H9 (cell line): ENCODE data around the gene GPR68. TPM values are rescaled to one million over a fixed set of nuclear protein-coding genes. Genes with fewer than 3 reads are reported as not detected.
A peak's percentile ranks its signal among the peaks of the same experiment; 100 is the strongest.

Experiments used
- DNase-seq: peaks from one replicate; pipeline ENCODE4 v3.0.0-alpha.2; 2017
- H2AFZ ChIP-seq: one replicate; pipeline ENCODE4 v1.6.1; 2013; ENCODE audit warnings: mild to moderate bottlenecking, low read length, control low read depth, moderate library complexity
- H2AK5ac ChIP-seq: 2 replicates; pipeline ENCODE4 v1.6.1; 2013; ENCODE audit warnings: low read length, control low read depth, mixed read lengths; ENCODE audit not compliant: insufficient read length
- H2BK120ac ChIP-seq: one replicate; pipeline ENCODE4 v1.6.1; 2013; ENCODE audit warnings: low read depth, mild to moderate bottlenecking, low read length, control low read depth, inconsistent platforms; ENCODE audit not compliant: poor library complexity, severe bottlenecking
- H2BK12ac ChIP-seq: 2 replicates; pipeline ENCODE4 v1.6.1; 2013; ENCODE audit warnings: low read length, control low read depth, mixed read lengths, low read depth; ENCODE audit not compliant: insufficient read length
- H2BK15ac ChIP-seq: 2 replicates; pipeline ENCODE4 v1.6.1; 2013; ENCODE audit warnings: low read depth, low read length, control low read depth
- H2BK20ac ChIP-seq: one replicate; pipeline ENCODE4 v1.6.1; 2013; ENCODE audit warnings: low read depth, mild to moderate bottlenecking, low read length, control low read depth, inconsistent platforms; ENCODE audit not compliant: poor library complexity, severe bottlenecking
- H2BK5ac ChIP-seq: 2 replicates; pipeline ENCODE4 v1.6.1; 2013; ENCODE audit warnings: low read length, control low read depth, mixed read lengths; ENCODE audit not compliant: insufficient read length
- H3K14ac ChIP-seq: 2 replicates; pipeline ENCODE4 v1.6.1; 2013; ENCODE audit warnings: low read length, control low read depth; ENCODE audit not compliant: insufficient read depth
- H3K18ac ChIP-seq: 2 replicates; pipeline ENCODE4 v1.6.1; 2013; ENCODE audit warnings: low read depth, mild to moderate bottlenecking, mixed read lengths, low read length, control low read depth; ENCODE audit not compliant: insufficient read length
- H3K23ac ChIP-seq: 2 replicates; pipeline ENCODE4 v1.6.1; 2013; ENCODE audit warnings: low read length, control low read depth, mixed read lengths, low read depth; ENCODE audit not compliant: insufficient read length
- H3K23me2 ChIP-seq: 2 replicates; pipeline ENCODE4 v1.6.1; 2013; ENCODE audit warnings: low read depth, mild to moderate bottlenecking, mixed read lengths, low read length, control low read depth; ENCODE audit not compliant: insufficient read length, poor library complexity, severe bottlenecking
- H3K27ac ChIP-seq: 2 replicates; pipeline ENCODE4 v1.5.1; 2013; ENCODE audit warnings: low read length, control low read depth, mixed read lengths, low read depth; ENCODE audit not compliant: insufficient read length
- H3K27me3 ChIP-seq: 2 replicates; pipeline ENCODE4 v1.6.1; 2013; ENCODE audit warnings: low read length, control low read depth, inconsistent platforms; ENCODE audit not compliant: insufficient read depth
- H3K4ac ChIP-seq: 2 replicates; pipeline ENCODE4 v1.6.1; 2013; ENCODE audit warnings: low read depth, mild to moderate bottlenecking, control low read depth, inconsistent platforms, low read length, moderate library complexity
- H3K4me1 ChIP-seq: 2 replicates; pipeline ENCODE4 v1.6.1; 2013; ENCODE audit warnings: low read length, control low read depth, inconsistent platforms; ENCODE audit not compliant: insufficient read depth
- H3K4me2 ChIP-seq: 2 replicates; pipeline ENCODE4 v1.6.1; 2013; ENCODE audit warnings: low read length, control low read depth, mixed read lengths; ENCODE audit not compliant: insufficient read length, insufficient read depth
- H3K56ac ChIP-seq: 2 replicates; pipeline ENCODE4 v1.6.1; 2013; ENCODE audit warnings: low read depth, mild to moderate bottlenecking, mixed read lengths, low read length, control low read depth; ENCODE audit not compliant: insufficient read length
- H3K79me1 ChIP-seq: 2 replicates; pipeline ENCODE4 v1.6.1; 2013; ENCODE audit warnings: low read depth, mild to moderate bottlenecking, moderate library complexity, low read length, control low read depth, inconsistent platforms; ENCODE audit not compliant: insufficient read depth, poor library complexity, severe bottlenecking
- H3K79me2 ChIP-seq: 2 replicates; pipeline ENCODE4 v1.6.1; 2013; ENCODE audit warnings: low read length, control low read depth, inconsistent platforms; ENCODE audit not compliant: insufficient read depth
- H3K9ac ChIP-seq: 2 replicates; pipeline ENCODE4 v1.6.1; 2013; ENCODE audit warnings: low read length, control low read depth, mixed read lengths; ENCODE audit not compliant: insufficient read length; ENCODE audit errors: extremely low read depth
- H3K9me3 ChIP-seq: one replicate; pipeline ENCODE4 v1.6.1; 2013; ENCODE audit warnings: low read depth, low read length, inconsistent platforms; ENCODE audit not compliant: control insufficient read depth
- H3T11ph ChIP-seq: one replicate; pipeline ENCODE4 v1.6.1; 2013; ENCODE audit warnings: mild to moderate bottlenecking, low read length, control low read depth, inconsistent platforms
- H4K20me1 ChIP-seq: one replicate; pipeline ENCODE4 v1.6.1; 2013; ENCODE audit not compliant: control insufficient read depth, insufficient read length, insufficient read depth
- H4K5ac ChIP-seq: 2 replicates; pipeline ENCODE4 v1.6.1; 2013; ENCODE audit warnings: low read depth, mild to moderate bottlenecking, mixed read lengths, low read length, control low read depth; ENCODE audit not compliant: insufficient read length
- H4K8ac ChIP-seq: replicated peaks from 2 replicates; pipeline ENCODE4 v1.6.1; 2013; ENCODE audit warnings: low read length, control low read depth, mixed read lengths, low read depth; ENCODE audit not compliant: insufficient read length
- H4K91ac ChIP-seq: 2 replicates; pipeline ENCODE4 v1.6.1; 2013; ENCODE audit warnings: low read depth, mild to moderate bottlenecking, moderate library complexity, mixed read lengths, low read length, control low read depth; ENCODE audit not compliant: insufficient read length
- H3K27ac Mint-ChIP-seq, 3 experiments: 2 replicates in 2 of 3; 3 replicates in 1 of 3; pipeline ENCODE4 v1.8.0; 2020 to 2021; ENCODE audit warnings: mixed read lengths in 3 of 3, mild to moderate bottlenecking in 1 of 3, moderate library complexity in 1 of 3
- H3K27me3 Mint-ChIP-seq: 2 replicates; pipeline ENCODE4 v1.8.0; 2021; ENCODE audit warnings: low read depth, mild to moderate bottlenecking, moderate library complexity, mixed read lengths
- H3K36me3 Mint-ChIP-seq, 3 experiments: 2 replicates in 2 of 3; 3 replicates in 1 of 3; pipeline ENCODE4 v1.8.0; 2020 to 2021; ENCODE audit warnings: low read depth in 3 of 3, mixed read lengths in 3 of 3; ENCODE audit not compliant: insufficient read depth in 1 of 3
- H3K4me1 Mint-ChIP-seq, 2 experiments: 2 replicates each; pipeline ENCODE4 v1.8.0; 2020; ENCODE audit warnings: mixed read lengths in 2 of 2
- H3K4me3 Mint-ChIP-seq, 2 experiments: 2 replicates in 1 of 2; 3 replicates in 1 of 2; pipeline ENCODE4 v1.8.0; 2020 to 2021; ENCODE audit warnings: mild to moderate bottlenecking in 2 of 2, mixed read lengths in 2 of 2, moderate library complexity in 1 of 2
- H3K9me3 Mint-ChIP-seq, 2 experiments: 2 replicates in 1 of 2; 3 replicates in 1 of 2; pipeline ENCODE4 v1.8.0; 2020; ENCODE audit warnings: mild to moderate bottlenecking in 2 of 2, mixed read lengths in 2 of 2, moderate library complexity in 1 of 2
- CTCF ChIP-seq: fragments of 200-600 bp; sonication (generic); conservative IDR thresholded peaks from 3 replicates; pipeline ENCODE4 v1.8.0; 2021; ENCODE audit warnings: antibody characterized with exemption, mild to moderate bottlenecking
- WGBS: extraction: QIAGEN DNeasy Blood & Tissue Kit; methylation state at CpG from one replicate; pipeline ENCODE4 v1.1.7; 2013; ENCODE audit warnings: missing lambda C conversion rate, low lambda C conversion rate, mixed read lengths; ENCODE audit not compliant: insufficient read length; ENCODE audit errors: extremely low coverage; 5-methylcytosine and 5-hydroxymethylcytosine counted together
- total RNA-seq: library from RNA; stranded (reverse); gene quantifications from 2 replicates; pipeline ENCODE4 v1.2.1, GENCODE V29; 2021

Gene GPR68
- total RNA-seq, 1 experiment from 2014 or later: 0.33 TPM

DNA sequence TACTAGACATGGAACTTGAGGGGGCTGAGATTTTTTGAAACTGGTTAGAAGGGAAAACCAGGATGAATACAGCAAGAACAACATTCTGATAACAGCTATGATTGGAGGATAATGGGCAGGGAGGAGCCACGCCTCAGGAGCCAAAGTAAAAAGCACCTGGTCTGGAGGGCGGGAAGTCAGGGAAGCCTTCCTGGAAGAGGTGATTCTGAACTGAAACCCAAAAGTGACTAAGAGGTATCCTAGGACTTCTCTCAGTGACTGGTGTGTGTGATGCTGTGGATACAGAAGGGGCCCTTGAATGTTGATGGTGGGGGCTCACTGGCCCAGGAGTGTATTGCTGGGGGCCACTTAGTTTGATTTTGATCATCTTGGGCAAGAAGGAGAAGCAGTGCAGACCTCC, 18.8 kb upstream of the GPR68 start:
- Histone ChIP-seq H4K8ac (no peak overlapping the region), H3K9ac (no peak overlapping the region), H3K79me2 (no peaks in the 10 kb centered on the region), H4K20me1 (no peaks in the 10 kb centered on the region), H2AK5ac (no peak overlapping the region), H2BK12ac (no peak overlapping the region), H3T11ph (no peak overlapping the region), H3K9me3 (no peaks in the 10 kb centered on the region), H3K4ac (no peak overlapping the region), H3K56ac (no peak overlapping the region), H3K14ac (no peak overlapping the region), H3K27ac (no peak overlapping the region), H2BK5ac (no peak overlapping the region), H2BK15ac (no peak overlapping the region; the same call in 1 of the 2 replicates), H2AFZ (no peak overlapping the region), H4K91ac (no peak overlapping the region), H3K4me1 (no peaks in the 10 kb centered on the region), H3K27me3 (peaks cover 3% of the 10 kb centered on the region; the same call in 1 of the 2 replicates), H2BK120ac (no peak overlapping the region), H3K79me1 (no peaks in the 10 kb centered on the region), H3K4me2 (no peak overlapping the region), H3K23me2 (peaks cover 16% of the 10 kb centered on the region), H3K18ac (no peak overlapping the region), H4K5ac (no peak overlapping the region), H3K23ac (no peak overlapping the region), H2BK20ac (no peak overlapping the region)
- Mint-ChIP-seq H3K36me3 (no peaks in the 10 kb centered on the region; a peak in 2 of 7 replicates), H3K9me3 (peaks cover 2 to 5% of the 10 kb centered on the region in 2 experiments; a peak in 2 of 5 replicates), H3K4me1 (peaks cover 10 to 18% of the 10 kb centered on the region in 2 experiments), H3K27me3 (peaks cover 43% of the 10 kb centered on the region), H3K27ac (no peak overlapping the region), H3K4me3 (peak overlapping the region; percentile 57 to 68; a peak in 3 of 5 replicates)
- no CpG with 5 or more reads among the region's 2 CpGs for WGBS
- no peak for TF ChIP-seq CTCF
- no peak for DNase-seq
